ENCODE data around the gene PROB1. TPM values are rescaled to one million over a fixed set of nuclear protein-coding genes. Genes with fewer than 3 reads are reported as not detected.
A peak's percentile ranks its signal among the peaks of the same experiment; 100 is the strongest.

PROB1 gene
- total and polyA plus RNA-seq, 12 donors = 3.1 to 24.4 (median 8.8) TPM

DNA sequence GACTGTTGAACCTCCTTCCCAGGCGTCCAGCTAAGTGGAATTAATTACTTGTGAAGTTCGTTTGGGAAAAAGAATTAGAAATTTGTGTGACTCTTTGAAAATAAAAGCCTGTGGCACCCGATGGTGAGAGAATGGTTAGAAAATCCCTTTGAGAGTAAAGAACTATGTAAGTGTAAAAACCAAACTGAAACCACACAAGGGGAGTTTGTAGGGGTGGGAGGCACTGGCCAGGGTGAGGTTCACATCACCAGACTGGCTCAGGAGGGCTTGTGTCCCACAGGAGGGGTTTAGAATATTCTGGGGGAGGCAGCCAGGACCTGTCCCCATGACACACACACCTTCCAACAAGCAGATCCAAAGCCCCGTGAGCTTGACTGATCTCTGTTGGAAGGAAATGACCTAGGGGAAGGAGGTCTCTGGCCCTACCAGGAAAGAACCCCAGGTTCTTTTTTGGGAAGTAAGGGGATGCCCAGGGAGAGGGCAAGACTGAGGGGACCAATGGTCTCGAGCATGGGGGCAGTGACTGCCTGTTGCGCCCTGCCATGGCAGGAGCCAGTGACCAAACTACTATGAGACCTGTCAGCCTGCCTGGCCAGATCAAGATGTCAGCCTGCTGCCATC, 4.7 kb upstream of the PROB1 start:
- no peaks in the 10 kb centered on the region for H3K9me3 ChIP-seq (replicated peaks in 1 of 3)
- H3K36me3 ChIP-seq (replicated peaks in 1 of 2) = no peaks in the 10 kb centered on the region
- TF ChIP-seq, protein P1, sequence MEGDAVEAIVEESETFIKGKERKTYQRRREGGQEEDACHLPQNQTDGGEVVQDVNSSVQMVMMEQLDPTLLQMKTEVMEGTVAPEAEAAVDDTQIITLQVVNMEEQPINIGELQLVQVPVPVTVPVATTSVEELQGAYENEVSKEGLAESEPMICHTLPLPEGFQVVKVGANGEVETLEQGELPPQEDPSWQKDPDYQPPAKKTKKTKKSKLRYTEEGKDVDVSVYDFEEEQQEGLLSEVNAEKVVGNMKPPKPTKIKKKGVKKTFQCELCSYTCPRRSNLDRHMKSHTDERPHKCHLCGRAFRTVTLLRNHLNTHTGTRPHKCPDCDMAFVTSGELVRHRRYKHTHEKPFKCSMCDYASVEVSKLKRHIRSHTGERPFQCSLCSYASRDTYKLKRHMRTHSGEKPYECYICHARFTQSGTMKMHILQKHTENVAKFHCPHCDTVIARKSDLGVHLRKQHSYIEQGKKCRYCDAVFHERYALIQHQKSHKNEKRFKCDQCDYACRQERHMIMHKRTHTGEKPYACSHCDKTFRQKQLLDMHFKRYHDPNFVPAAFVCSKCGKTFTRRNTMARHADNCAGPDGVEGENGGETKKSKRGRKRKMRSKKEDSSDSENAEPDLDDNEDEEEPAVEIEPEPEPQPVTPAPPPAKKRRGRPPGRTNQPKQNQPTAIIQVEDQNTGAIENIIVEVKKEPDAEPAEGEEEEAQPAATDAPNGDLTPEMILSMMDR (IDR thresholded peaks at IDR 0.05) = no peak
- no peak for TF ChIP-seq POLR2A (IDR thresholded peaks at IDR 0.05)
- intact Hi-C loops (cut with DNase I) = no loop called here
- no peak overlapping the region for H3K4me3 ChIP-seq
- H3K4me1 ChIP-seq (replicated peaks in 1 of 2) = peaks cover 11 to 27% of the 10 kb centered on the region in 2 donors
- DNase-seq = no peak
- WGBS, 4 donors = 83 to 91% (median 87%) methylated on average over 6 of the region's 6 CpGs
- no peak overlapping the region for H3K27ac ChIP-seq
- no peaks in the 10 kb centered on the region for H3K27me3 ChIP-seq

DNA sequence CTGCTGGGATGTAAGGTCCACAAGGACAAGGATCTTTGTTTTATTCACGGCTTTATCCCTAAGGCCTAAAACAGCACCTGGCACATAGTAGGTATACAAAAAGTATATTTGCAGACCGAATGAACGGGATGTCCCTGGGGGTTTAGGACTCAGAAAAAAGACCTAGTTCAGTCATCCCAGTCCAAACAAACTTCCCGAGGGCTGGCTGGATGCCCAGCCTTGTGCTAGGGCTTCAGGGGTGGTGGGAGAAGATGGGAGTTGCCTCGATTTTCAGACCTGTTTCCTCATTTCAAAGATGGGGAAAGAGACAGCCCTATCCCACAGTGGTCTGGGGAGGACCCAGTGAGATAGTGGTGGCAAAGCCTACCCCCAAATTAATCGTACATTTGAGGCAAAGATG, 3.0 kb upstream of the PROB1 start:
- Histone ChIP-seq H3K4me1 (replicated peaks in 1 of 2) (peaks cover 24 to 30% of the 10 kb centered on the region in 2 donors), H3K9me3 (replicated peaks in 1 of 3) (no peaks in the 10 kb centered on the region), H3K27me3 (no peaks in the 10 kb centered on the region), H3K4me3 (no peak overlapping the region), H3K36me3 (replicated peaks in 1 of 2) (no peaks in the 10 kb centered on the region), H3K27ac (no peak overlapping the region)
- TF ChIP-seq, protein P1 (IDR thresholded peaks at IDR 0.05) = no peak
- TF ChIP-seq POLR2A (IDR thresholded peaks at IDR 0.05) = no peak
- intact Hi-C loops (cut with DNase I) = no loop called here
- DNase-seq = no peak
- 37 to 54% (median 49%) methylated on average over 6 of the region's 6 CpGs for WGBS, 4 donors

DNA sequence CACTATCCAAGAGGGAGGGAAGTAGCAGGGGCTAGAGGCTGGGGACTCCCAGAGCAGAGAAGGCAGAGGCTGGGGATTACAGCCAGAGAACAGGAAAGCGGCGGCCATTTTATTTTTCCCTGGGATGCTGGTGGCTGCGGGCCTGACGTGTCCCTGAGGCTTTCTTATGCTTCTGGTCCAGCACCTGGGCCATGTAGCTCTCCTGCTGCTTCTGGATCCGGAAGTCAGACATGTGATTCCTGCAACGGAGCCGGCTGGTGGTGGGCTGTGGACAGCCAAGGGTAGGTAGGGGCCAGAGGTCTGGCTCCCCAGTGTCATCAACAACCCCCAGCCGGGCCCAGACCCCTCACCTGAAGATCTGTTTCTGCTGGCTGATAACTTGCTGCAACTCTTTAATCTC, 1.8 kb upstream of the PROB1 start:
- intact Hi-C loops (cut with DNase I) = no loop called here
- WGBS, 4 donors = 91 to 96% (median 94%) methylated on average over 8 of the region's 8 CpGs
- Histone ChIP-seq H3K36me3 (replicated peaks in 1 of 2) (no peaks in the 10 kb centered on the region), H3K4me3 (no peak overlapping the region), H3K9me3 (replicated peaks in 1 of 3) (no peaks in the 10 kb centered on the region), H3K4me1 (replicated peaks in 1 of 2) (peaks cover 30 to 35% of the 10 kb centered on the region in 2 donors), H3K27ac (peak overlapping the region in 3 of 5 donors; percentile 35 to 86 (median 85)), H3K27me3 (no peaks in the 10 kb centered on the region)
- TF ChIP-seq POLR2A (IDR thresholded peaks at IDR 0.05) = no peak
- TF ChIP-seq, protein P1 (IDR thresholded peaks at IDR 0.05) = no peak
- DNase-seq = no peak

DNA sequence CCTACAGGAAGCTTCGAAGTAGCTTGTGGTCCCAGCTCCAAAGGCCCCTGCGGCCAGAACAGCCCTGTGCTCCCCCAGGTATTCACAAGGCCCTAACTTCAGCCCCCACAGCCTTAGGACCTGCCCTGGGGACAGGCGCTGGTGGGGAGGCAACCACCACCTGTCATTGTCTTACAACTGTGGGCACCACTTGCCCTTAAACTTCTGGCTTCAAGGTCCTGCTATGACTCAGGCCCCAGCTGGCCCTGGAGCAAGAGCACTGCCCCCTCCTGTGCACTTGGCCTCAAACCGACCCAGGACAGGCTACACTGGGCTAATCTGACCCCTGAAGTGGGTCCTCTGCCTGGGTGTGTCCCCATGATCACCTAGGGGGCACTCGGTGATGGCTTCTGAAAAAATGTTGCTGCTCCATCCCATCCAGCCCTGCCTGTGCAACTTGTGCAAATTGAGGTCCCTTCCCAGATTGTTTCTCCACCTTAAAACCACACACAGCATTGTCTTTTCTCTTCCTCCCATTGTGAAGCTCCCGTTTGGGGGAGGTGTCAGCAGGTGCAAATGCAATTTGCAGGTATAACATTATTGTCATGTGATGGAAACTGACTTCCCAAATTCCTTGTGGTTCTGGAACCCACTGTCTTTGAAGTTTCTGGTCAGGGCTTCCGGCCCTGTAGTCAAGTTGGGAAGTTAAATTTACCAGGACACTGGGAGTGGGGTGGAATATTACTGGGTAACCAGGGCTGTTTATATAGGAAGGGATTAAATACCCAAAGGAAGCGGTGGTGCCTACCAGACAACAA, 1.1 kb upstream of the PROB1 start:
- intact Hi-C loops (cut with DNase I) = no loop called here
- Histone ChIP-seq H3K36me3 (replicated peaks in 1 of 2) (no peaks in the 10 kb centered on the region), H3K27ac (peak overlapping the region in 4 of 5 donors; percentile 77 to 86 (median 84)), H3K4me1 (replicated peaks in 1 of 2) (peaks cover 30 to 35% of the 10 kb centered on the region in 2 donors), H3K27me3 (no peaks in the 10 kb centered on the region), H3K9me3 (replicated peaks in 1 of 3) (no peaks in the 10 kb centered on the region), H3K4me3 (peak overlapping the region in 1 of 4 donors; percentile 69)
- WGBS, 4 donors = 49 to 70% (median 62%) methylated on average over 4 to 8 of the region's 8 CpGs
- peak in 1 of 2 donors; percentile 72 for TF ChIP-seq POLR2A (IDR thresholded peaks at IDR 0.05)
- TF ChIP-seq, protein P1 (IDR thresholded peaks at IDR 0.05) = no peak
- DNase-seq = peak; percentile 74 to 92 (median 88)
